GM20000 (cell line): Measurements from ENCODE around the gene PPM1E.
A peak's percentile ranks its signal among the peaks of the same experiment; 100 is the strongest.
"Not testable (repeated sequence)": the region's sequence is repeated elsewhere in the genome, so short reads cannot be mapped to it uniquely, and the experiment has no call there.

ENCODE experiments used
- DNase-seq: peaks from one replicate; pipeline ENCODE4 v3.0.0; 2012; ENCODE audit warnings: low spot score
- TF ChIP-seq, protein P1 (sequence below): IDR thresholded peaks from 2 replicates; pipeline ENCODE4 v1.5.1; 2012; ENCODE audit warnings: mild to moderate bottlenecking, control low read depth; ENCODE audit errors: extremely low read depth, missing control alignments

PPM1E gene

DNA sequence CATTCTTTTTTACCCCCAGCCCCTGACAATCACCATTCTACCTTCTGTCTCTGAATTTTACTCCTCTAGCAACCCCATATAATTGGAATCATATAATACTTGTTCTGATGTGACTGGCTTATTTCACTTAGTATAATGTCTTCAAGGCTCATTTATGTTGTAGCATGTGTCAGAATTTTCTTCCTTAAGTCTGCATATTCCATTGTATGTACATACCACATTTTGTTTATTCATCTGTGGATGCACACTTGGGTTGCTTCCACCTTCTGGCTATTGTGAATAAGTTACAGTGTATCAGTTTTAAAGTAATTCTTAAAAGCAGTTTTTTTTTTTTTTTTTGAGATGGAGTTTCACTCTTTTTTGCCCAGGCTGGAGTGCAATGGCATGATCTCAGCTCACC, 24.7 kb upstream of the PPM1E start:
- TF ChIP-seq, protein P1, sequence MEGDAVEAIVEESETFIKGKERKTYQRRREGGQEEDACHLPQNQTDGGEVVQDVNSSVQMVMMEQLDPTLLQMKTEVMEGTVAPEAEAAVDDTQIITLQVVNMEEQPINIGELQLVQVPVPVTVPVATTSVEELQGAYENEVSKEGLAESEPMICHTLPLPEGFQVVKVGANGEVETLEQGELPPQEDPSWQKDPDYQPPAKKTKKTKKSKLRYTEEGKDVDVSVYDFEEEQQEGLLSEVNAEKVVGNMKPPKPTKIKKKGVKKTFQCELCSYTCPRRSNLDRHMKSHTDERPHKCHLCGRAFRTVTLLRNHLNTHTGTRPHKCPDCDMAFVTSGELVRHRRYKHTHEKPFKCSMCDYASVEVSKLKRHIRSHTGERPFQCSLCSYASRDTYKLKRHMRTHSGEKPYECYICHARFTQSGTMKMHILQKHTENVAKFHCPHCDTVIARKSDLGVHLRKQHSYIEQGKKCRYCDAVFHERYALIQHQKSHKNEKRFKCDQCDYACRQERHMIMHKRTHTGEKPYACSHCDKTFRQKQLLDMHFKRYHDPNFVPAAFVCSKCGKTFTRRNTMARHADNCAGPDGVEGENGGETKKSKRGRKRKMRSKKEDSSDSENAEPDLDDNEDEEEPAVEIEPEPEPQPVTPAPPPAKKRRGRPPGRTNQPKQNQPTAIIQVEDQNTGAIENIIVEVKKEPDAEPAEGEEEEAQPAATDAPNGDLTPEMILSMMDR = no peak
- DNase-seq = no peak

DNA sequence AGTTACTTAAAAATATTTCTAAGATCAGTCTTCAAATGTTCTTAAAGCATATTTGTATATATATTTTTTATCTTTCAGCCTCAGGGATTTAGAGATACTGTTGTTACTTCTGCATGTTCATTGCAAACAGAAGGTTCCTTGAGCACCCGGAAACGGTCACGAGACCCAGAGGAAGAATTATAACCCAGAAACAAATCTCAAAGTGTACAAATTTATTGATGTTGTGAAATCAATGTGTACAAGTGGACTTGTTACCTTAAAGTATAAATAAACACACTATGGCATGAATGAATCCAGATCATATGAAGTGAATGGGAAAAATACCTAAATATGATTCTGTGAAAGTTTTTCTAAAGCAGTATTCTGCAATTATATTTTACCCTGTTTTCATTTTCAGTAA, 21.6 kb upstream of the PPM1E start:
- DNase-seq = no peak
- TF ChIP-seq, protein P1 = no peak

DNA sequence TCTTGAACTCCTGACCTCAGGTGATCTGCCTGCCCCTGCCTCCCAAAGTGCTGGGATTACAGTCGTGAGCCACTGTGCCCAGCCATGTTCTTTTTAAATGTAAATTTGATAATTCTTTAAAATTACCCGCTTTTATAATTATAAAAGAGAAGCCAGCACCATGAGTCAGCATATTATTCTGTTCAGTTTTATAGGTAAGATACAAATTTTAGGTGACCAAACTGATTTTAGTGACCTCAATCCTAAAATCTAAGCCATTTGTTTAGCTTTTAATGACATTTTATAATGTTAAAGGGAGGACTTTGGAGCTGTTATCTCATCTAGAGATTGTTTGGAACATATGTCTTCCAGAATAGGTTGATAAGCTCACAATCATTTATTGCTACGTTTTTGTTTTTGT, 20.8 kb upstream of the PPM1E start:
- TF ChIP-seq, protein P1 = no peak
- DNase-seq = no peak

DNA sequence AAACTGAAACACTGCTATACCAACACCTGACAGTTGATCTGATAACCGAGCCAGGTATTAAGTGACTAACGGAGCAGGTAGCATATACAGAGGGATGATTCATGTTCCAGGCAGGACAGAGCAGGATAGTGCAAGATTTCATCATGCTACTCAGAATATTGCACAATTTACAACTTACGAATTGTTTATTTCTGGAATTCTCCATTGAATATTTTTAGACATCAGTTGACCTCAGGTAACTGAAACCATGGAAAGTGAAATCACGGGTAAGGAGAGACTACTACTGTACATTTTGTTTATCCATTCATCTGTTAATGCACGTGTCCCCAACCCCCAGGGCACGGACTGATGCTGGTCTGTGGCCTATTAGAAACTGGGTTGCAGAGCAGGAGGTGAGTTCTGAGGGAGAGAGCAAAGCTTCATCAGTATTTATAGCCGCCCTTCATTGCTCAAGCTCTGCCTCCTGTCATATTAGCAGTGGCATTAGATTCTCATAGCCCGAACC, 14.5 kb upstream of the PPM1E start:
- DNase-seq = no peak
- TF ChIP-seq, protein P1 = no peak

DNA sequence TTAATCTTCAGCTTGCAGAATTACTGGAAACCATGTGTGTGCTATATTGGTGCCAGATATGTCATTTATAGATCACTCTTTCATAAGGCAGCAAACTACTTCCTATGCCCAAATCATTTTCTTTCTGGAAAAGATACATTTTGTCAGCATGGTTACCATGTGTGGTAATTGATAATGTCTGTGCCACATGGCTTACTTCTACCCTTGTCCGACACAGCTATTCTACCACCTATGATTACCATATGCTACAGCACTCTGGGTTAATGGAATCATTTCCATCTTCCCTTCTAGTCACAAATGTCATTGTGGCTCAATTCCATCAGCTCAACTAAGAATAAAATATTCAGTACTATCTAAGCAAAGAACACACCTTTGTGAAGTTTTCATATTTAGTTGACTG, 8.0 kb upstream of the PPM1E start:
- no peak for DNase-seq
- TF ChIP-seq, protein P1 = no peak

DNA sequence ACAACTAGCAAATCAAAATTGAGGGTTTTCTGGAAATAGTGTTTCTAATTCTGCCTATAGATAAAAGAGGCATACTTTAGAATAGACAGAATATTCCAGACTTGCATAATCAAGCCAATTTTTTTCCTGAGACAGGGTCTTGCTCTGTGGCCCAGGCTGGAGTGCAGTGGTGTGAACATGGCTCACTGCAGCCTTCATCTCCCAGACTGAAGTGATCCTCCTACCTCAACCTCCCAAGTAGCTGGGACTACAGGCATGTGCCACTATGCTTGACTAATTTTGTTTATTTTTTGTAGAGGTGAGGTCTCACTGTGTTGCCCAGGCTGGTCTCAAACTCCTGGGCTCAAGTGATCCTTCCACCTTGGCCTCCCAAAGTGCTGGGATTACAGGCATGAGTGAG, 6.0 kb upstream of the PPM1E start:
- DNase-seq = not testable (repeated sequence)

DNA sequence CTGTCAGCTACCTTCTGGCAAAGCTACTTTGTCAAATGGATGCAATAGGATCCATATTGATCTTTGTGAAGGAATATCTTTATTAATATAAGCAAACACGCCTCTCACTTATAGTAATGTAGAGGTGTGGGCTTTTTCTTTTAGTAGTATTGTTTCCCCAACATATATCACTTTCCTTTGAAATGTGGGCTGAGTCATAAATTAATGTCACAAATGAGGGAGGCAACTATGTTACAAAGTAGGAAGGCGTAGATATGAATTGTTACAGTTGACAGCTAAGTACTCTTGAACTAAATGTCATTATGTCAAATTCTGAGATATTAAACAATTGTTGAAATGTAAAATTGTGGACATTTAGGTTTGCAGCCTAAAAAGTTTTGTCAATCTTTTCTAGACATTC, 2.6 kb upstream of the PPM1E start:
- TF ChIP-seq, protein P1 = no peak
- no peak for DNase-seq

DNA sequence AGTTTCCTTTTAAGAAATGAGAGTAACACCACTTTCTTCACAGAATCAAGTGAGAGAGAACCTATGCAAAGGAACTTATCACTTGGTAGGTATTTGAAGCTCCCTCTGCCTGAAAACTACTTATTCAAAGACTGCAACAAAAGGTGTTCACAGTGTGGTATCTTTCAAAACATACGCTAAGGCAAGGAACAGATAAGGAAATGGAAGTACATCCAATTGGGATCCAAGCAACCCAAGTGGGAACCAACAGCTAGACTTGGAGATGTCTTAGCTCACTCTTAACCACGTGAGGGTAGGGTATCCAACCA, 431 bp upstream of the PPM1E start:
- peak; percentile 32 for DNase-seq
- TF ChIP-seq, protein P1 = no peak
